NT2/D1 (cell line): Measurements from ENCODE around the gene P2RX2.

Experiments used
- SUZ12 ChIP-seq: IDR thresholded peaks from 2 replicates; pipeline ENCODE4 v1.6.1; 2011; ENCODE audit not compliant: insufficient read length, insufficient read depth; ENCODE audit errors: extremely low read depth
- YY1 ChIP-seq: IDR thresholded peaks from 2 replicates; pipeline ENCODE4 v1.6.1; 2011; ENCODE audit not compliant: insufficient read length, insufficient read depth
- ZNF274 ChIP-seq: IDR thresholded peaks from 2 replicates; pipeline ENCODE4 v1.6.1; 2011; ENCODE audit warnings: mild to moderate bottlenecking, low read depth, low read length

- TF ChIP-seq ZNF274 (no peak), SUZ12 (no peak), YY1 (no peak)
These were observed 39.8 kb upstream of the P2RX2 start for GRCh38 chr12:132578826-132579225.
